EH (cell line): Measurements from ENCODE around the gene ZNF622.

ENCODE experiments used
- DNase-seq: peaks from one replicate; pipeline ENCODE4 v3.0.0-alpha.2; 2015; ENCODE audit warnings: low read depth

ZNF622 gene

DNA sequence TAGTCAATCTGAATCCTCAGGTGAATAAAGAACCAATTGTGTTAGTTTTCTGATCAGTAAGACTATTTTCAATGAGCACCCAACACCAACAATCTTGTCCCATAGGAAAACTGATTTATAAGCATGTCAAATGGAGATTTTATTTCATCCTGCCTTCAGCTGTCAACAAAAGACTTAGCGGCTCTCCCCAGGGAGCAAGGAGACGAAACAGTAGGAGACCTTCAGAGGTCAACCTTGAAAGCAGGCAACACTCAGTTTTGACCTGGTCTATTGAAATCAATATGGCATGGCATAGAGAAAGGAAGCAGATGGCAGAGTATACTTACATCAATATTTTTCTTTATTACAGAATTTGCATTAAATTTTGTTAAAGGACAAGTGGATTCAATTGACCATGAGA lies 34.1 kb downstream of the ZNF622 start:
- no peak for DNase-seq

DNA sequence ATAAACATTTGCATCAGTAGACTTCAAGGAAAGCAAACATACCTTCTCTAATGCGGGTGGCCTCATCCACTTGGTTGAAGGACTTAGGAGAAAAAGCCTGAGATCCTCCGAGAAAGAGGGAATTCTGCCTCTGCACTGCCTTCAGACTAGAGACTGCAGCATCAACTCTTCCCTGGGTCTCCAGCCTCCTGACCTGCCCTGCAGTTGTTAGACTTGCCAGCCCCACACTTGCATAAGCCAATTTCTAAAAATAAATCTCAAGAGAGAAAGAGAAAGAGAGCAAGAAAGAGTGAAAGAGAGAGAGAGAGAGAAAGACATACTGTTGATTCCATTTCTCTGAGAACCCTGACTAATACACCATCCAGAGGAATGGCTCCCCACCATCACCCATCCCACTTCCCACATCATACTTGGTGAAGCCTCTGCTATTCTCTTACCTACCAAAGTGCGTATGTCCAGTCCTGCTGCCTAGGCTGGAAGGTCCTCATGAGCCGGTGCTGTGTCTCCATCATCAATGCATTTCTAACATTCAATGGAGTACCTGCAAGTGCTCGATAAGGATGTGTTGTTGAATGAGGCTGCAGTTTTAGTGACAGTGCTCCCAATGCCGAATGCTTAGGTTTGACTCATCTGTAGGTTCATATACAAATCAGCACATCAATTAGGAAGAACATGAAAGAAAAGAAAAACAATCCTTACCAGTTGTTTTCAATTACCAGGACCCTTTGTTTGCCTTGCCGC lies 35.1 kb downstream of the ZNF622 start:
- DNase-seq, result no peak

GRCh38 chr5:16428359-16428758 lies 37.2 kb downstream of the ZNF622 start:
- no peak for DNase-seq

DNA sequence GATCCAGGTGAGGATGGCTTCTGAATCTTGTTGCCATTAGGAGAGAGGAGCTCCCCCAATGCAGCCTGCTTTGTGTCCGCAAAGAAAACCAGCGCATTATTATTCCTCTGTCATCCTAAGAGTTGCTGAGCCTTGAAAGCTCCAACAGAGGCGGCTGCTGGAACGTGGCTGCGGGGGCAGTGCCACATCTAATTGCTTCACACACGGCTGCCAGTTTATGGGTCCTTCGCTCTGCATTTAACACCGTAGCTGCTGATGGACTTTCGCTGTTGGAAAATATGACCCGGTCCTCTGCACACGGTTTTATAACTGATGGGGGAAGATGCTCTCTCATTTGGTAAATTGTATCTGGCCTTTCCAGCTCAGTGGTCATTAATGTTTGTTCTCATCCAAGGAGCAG lies 38.0 kb downstream of the ZNF622 start:
- DNase-seq, result no peak

DNA sequence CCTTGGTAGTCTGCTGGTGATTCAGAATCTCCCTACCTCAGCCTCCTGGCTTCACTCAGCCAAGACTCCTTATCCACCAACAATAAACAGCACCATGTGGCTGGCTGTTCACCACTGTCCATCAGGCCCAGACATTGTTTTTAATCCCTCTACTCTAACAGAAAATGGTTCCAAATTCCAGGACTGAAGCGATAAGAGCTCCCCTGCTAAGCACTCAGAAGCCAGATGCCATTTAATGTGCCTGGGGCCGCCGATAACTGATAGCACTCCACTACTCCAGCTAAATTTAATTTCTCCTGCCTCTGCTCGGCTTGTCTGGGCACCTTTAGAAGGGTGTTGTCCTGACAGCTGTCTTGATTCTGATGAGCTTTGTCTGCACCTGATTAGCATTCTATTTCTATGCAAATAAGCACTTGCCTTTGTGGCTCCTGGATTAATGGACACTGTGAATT lies 47.1 kb downstream of the ZNF622 start:
- DNase-seq, result no peak

DNA sequence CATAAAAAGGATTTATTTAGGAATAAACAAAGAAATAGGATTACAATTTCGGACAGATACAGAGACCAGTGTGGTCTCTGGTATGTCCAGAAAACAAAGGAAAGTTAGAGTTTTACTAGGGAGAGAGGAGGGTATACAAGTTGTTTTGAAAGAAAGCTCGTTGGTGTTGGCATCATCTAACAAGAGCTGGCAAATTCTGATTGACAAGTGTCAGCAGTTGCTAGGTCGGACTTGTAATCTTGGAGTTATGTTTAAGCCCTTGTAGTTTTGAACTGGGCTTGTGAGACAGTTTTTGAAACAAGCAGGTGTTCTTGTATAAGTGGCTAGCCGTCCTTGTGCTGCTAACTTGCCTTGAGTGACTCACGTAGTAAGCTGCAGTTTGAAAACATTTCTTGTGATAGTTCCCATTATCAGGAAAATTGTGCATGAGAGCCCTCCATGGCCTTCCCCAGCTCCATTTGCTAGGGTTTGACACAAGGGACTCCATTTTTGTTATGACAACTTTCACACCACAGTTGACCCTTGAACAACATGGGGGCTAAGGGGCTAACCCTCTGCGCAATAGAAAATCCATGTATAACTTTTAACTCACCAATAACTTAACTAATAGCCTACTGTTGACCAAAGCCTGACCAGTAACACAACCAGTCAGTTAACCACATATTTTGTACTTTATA lies 48.1 kb downstream of the ZNF622 start:
- no peak for DNase-seq

DNA sequence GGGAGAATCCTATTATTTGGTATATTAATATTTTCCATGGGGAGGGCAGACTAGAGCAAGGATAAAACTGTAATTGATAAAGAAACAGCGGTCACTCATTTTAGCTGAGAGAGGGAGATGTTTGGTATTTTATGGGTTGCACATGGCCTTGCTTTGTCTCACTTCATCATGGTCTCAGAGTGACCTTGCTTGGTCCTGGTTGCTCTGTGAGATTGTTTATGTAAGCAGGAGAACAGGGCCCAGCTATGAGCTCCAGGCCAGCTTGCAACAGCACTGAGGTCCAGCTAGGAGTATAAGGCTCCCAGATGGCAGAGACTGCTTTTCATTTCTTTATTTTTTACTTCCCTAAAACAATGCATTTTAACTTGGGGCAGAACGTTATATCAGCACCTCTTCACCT lies 50.7 kb downstream of the ZNF622 start:
- DNase-seq, result no peak

DNA sequence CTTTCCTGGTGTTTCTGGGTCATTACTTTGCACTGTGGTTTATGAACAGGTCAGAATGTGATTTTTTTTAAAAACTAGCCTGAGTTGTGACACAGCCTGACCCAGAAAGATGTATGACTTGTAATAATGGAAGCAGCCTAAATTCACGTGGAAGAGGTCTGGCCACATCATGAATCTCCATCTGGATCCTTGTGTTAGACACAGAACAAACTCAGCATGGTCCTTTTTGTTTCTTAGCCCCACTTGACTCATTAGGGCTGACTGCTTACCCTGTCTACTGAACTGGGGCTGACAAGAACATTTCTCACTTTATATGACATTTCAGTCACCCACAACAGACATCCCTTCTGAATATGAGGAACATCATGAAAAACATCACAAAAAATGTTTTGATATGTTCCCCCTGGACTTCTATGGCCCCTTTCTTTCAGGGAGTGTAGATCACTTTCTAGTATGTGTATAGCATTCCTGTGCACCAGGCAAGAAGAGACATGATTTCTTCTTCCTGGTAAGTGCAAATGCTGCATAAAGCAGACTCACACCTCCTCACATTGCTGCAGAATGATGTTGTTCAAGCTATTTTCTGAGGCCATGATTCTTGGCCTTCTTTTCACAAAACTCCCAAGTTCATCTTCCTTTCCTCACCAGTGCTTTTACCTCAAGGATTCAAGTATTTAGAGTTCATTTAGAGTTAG lies 52.3 kb downstream of the ZNF622 start:
- no peak for DNase-seq

DNA sequence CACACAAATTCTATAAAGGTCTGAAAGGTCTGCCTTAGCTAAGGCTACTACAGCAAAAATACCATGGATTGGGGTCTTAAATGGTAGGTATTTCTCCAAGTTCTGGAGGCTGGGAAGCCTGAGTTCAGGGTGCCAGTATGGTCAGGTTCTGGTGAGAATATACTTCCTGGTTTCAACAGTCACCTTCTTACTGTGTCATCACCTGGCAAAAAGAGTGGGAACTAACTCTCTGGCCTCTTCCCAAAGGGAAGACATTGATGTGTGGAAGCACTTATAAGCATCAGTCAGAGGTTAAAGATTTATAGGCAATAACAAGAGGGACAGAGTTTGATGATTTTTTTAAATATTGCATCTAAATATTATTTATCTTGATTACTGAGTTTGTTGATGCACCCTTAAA lies 53.0 kb downstream of the ZNF622 start:
- no peak for DNase-seq

GRCh38 chr5:16411741-16412455 lies 53.7 kb downstream of the ZNF622 start:
- DNase-seq, result peak; percentile 27

DNA sequence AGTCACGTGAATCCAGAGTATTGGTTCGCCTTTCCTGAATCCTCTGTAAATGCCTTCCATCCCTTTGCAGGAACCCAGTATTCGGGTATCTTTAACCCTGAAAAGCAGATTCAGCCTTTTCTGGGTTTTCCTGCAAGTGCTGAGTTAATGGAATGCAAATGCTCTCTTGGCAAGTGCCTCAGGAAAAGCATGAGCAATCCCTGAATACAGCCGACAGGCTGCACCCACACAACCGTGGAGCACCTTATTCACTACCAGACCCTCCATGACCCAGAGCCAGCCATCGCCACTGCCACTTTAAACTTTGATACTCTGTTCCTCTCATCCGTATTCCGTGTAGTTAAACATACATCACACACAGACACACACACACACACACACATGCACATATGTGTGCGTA lies 54.4 kb downstream of the ZNF622 start:
- no peak for DNase-seq

DNA sequence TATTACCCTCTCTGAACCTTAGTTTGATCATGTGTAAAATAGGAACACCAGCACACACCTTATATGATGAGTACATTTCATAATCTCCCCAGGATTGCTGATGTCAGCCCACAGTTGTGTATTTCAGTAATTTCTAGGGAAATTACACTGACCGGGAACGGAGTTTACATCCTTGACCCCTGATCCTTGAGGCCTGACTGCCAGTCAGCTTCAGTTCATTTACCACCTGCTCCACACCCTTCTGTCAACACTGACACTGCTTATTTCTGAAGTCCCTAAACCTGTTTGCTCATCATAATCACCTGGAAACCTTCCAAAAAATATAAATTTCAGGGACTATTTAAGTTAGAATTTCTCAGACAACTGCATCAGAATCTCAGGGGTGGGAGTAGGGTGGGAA lies 55.3 kb downstream of the ZNF622 start:
- no peak for DNase-seq

DNA sequence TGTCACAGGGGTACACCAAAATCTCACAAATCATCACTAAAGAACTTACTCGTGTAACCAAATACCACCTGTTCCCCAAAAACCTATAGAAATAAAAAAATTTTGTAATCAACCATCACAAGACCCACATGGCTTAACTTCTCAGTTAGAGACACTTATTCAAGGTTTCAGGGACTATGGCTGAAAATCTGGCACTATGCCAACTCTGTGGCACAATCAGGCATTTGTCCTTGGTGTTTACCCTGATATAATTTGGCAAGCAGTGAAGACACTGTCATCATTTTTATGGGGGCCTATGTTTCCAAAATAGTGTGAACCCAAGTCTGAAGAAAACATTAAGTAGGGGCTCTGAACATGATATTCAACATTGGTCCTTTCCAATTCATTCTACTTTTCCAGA lies 59.0 kb downstream of the ZNF622 start:
- no peak for DNase-seq

- DNase-seq, result no peak
These were observed 59.6 kb downstream of the ZNF622 start for GRCh38 chr5:16406023-16406422.
